GM21717 (cell line): ENCODE data around the gene GRIA3.
"Not testable (repeated sequence)": the region's sequence is repeated elsewhere in the genome, so short reads cannot be mapped to it uniquely, and the experiment has no call there.

Experiments
- ATAC-seq: cut with Tn5 transposase; IDR thresholded peaks from one replicate; pipeline ENCODE4 v1.9.1; 2021; ENCODE audit warnings: mild to moderate bottlenecking, moderate library complexity; ENCODE audit not compliant: unreplicated experiment

The GRIA3 gene

DNA sequence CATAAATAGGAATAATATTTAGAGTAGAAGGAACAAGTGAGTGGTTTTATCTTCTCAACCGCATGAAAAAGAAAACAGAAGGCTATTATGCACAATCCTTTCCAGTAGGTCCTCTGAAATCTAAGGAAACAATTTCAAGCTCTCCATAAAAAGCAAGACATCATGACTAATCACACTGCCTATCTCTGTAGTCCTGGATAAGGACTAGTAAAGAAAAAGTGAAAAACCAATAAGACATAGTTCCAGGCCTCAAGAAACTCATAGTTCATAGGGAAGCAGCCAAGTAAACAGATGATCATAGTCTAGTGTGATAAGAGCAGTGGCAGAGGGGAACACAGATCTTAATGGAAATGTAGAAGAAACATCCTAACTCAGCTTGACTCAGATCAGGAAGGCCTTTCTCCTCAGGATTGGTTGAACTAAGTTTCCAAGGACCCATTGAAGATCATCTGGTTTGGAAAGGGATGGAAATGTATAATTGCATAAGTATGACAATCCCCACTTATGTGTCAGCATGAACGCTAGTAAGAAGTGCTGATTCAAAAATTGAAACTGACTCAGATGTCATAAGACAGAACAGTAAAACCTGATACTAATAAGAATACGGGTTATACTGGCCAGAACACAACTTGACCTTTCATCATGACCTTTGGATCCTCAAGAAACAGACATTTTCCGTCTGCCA lies 155.3 kb downstream of the GRIA3 start:
- peak; percentile 59 for ATAC-seq

DNA sequence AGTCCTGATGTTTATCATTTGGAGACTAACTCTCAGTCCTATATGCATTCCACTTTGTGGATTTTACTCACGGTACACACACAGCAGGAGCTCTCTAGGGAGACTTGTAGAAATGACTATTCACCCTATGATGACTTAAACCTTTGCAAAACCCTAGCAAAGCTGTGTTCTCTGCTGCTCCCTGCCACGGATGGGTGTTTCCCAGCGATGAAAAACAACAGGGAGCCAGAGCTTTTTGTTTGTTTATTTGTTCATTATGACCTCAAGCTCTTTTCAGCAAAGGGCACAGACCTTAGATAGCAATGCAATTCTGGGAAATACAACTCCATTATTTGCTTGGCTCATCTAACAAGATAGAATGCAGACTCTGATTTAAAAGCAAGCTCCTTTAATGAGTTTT lies 156.6 kb downstream of the GRIA3 start:
- no peak for ATAC-seq

DNA sequence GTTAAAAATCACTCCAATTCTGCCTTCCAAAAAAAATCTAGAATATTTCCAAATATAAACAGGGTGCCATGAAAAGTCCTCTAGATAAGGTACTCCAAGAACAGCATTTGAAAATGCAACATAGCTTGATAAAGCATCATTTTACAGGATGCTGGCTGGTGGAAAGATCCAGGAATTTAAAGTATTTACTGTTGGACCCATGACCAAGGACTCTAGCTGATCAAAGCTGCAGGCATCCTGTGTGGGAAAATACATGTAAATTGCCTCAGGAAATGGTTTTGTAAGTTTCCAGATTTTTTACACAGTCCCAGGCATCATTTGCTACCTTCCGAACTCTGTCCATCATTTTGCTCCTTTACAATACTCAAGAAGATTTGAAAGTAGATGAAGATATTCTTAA lies 164.4 kb downstream of the GRIA3 start:
- no peak for ATAC-seq

DNA sequence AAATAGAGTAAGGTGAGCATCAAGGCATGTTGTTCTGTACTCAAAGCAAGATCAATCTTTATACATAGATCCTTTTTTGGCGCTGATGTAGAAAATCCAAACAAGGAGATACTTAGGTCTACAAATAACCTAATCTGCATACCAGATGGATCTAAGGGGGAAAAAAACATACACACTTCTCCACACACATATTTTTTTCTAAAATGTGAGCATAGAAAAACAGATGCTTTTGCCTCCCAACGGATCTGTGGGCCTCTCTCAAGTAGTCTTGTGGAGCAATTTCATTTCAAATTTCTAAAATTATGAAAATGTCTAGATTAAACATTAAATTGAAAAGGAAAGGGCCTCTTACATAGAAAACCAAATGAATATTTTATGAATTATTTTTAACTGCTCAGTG lies 166.1 kb downstream of the GRIA3 start:
- ATAC-seq = no peak

DNA sequence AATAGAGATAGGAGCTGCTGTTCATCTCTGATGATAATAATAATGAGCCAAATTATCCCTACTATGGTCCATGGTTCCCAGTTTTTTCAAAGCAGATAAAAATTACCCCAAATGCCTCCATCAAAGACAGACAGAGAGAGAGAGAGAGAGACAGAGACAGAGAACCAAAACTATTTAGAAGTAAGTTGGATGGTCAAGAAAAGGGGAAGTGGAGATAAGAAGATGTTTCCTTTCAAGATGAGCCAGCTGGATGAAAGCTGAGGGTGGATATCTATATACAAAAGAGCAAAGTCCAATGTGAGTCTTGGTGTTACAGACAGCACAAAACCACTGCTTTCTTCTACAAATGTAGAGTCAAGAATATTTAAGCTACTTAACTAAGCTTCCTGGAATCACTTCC lies 173.9 kb downstream of the GRIA3 start:
- peak; percentile 95 for ATAC-seq

DNA sequence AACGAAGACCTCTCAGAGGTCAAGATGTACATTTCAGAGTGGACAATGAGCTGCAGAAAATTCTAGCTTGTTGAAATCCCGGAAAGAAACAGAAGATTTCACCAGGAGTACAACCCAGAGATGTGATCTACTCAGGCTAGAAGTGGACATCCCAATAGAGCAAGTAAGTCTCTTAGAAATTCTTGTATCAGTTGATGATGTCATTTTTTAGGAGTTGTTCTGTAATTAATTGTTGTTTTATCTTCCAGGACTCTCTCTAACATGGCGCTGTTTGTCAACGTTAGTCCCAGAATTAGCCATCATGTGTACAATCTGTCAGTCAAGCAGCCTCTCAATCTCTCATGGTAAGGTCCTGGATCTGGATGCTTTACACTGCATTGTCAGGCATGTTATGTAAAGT lies 174.4 kb downstream of the GRIA3 start:
- no peak for ATAC-seq

DNA sequence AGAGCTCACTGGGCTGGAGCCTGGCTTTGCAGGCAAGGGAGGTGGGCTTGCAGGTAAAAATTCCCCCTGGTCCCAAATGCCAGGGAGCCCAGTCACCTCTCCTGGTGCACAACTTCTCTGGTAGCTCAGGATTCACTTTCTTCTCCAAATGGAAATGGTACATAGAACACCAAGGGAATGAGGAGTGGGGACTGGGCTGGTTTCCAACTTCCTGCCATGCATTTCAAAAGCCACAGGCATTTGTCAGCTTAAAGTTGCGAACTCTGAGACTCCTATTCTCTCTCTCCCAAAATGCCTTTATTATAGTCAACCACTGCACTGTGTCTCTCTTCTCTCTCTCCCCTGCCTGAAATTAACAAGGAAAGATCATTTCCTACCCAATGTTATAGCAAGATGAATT lies 177.3 kb downstream of the GRIA3 start:
- no peak for ATAC-seq

DNA sequence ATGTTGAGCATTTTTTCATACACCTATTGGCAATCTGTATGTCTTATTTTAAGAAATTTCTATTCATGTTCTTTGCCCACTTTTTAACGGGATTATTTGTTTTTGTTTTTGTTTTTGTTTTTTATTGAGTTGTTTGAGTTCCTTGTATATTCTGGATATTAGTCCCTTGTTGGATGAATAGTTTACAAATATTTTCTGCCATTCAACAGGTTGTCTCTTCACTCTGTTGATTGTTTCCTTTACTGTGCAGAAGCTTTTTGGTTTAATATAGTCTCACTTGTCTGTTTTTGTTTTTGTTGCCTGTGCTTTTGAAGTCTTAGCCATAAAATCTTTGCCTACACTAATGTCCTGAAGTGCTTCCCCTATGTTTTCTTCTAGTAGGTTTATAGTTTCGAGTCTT lies 202.1 kb downstream of the GRIA3 start:
- not testable (repeated sequence) for ATAC-seq

DNA sequence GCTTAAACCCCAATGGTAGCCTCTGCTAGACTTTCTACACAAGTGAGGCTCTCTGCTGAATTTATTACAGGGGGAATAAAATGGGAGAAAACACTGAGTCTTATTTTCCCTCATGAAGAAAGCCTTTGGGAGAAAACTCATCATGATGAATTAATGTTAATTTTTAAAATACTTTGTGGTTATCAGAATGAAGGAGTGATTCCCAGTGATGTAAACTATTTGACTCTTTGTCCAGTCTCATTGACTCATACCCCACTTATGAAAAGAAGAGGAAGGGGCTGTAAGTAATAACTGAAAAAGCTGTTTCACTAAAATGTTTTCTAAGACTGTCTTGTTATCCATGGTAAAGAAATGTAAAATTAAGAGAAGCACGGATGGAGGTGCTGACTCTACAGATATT lies 208.8 kb downstream of the GRIA3 start:
- no peak for ATAC-seq

DNA sequence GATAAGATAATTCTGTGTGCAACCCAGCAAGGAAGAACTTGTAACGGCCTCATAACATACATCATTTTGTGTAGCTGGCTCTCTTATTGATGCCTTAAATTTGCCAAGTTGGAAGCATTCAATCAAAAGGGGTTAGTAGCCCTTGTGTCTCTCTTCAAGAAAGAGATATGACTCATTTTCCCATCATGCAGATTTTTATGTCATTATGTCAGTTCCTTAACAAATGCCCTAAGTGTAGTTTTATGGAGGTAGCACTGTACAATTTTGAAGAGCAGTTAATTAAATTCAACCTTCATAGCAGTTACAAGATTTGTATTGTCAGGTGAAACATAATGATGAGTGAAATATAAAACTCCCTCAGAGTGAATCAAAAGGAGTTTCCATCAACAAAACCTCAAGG lies 215.6 kb downstream of the GRIA3 start:
- no peak for ATAC-seq

DNA sequence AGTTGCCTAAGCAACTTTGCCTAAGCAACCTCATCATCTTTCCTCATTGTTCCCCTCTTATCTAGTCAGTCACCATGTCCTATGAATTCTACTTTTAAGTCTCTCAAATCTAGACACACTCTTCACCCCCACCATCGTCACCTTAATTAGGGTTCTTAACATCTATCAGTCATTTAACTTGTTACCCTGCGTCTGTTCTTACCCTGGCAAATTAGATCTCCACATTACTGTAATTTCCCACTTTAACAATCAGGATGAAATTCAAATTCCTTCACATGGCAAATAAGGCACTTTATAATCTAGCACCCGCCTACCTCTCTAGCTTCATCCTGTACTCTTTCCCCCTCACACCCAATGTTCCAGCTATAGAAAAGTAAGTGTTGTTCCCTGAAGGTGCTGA lies 221.2 kb downstream of the GRIA3 start:
- ATAC-seq = no peak

DNA sequence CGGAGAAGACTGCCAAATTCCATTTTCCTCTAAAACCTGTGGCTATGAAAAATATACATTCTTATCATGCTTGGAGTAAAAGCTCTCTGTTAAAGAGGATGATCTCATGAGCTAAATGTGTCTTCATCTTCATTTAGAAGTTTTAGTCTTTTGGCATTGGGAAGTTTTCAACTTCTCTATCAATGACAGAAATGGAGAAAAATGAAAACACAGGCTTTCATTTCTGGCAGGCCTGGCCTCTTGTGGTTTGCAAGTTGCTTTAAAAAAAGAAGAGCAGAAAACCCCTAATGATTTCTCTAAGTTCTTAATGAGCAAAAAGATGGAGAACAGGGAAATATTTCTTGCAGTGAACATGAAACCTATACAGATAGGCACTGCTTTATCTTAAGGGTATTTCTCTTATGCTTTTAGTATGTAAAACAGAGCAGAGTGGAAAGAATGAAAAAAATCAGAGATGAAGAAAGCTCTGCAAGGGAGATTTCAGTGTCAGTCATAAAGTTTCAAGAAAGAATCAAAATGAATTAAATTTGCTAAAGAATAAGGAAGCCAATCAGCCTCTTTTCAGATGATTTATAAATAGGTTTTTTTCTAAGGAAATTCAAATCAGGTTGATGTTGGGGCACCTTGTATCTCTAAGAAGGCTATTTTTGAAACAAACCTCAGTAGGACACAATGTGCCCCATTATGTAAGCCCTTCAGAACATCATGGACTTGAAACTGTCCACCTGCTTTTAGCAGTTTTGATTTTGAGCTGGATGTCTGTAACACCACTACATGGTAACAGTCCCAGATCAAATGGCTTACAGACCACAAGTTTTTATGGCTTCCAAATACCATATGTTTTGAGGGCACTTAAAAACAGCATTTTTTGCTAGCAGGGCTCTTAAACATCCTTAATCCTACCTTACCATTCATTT lies 225.0 kb downstream of the GRIA3 start:
- ATAC-seq = peak; percentile 55

DNA sequence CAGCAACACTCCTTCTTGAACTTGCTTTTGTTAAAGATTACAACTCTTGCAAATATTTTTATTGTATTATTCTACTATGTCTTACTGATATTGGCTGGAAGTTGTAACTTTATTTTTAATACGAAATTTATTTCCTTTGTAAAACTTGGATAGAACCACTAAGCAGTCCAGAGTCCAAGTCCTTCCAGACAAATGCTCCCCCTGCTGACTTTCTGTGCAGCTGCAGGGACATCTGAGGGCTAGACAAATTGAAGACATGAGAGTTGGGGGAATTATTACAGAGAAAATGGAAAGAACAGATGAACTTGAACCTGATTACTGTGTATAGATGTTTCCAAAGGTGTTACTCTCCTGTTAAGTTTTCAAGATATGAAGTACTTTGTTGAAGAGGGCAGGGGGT lies 238.8 kb downstream of the GRIA3 start:
- peak; percentile 43 for ATAC-seq

DNA sequence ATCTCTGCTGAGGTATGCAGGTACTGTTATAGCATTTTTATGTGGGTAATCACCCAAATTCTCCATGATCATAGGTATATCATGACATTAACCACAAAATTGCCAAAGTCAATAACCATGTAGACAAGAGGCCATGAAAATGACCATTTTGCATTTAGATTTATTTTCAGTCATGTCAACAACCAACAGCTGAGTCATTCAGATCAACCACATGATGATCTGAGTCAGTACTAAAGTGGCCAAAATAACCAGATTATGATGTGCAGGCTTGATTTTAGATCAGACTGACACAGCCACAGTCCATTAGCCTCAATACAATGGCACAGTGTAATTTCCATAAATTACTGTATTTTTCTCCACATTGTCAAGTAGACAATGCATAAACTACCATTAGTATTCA lies 240.5 kb downstream of the GRIA3 start:
- ATAC-seq = peak; percentile 91

DNA sequence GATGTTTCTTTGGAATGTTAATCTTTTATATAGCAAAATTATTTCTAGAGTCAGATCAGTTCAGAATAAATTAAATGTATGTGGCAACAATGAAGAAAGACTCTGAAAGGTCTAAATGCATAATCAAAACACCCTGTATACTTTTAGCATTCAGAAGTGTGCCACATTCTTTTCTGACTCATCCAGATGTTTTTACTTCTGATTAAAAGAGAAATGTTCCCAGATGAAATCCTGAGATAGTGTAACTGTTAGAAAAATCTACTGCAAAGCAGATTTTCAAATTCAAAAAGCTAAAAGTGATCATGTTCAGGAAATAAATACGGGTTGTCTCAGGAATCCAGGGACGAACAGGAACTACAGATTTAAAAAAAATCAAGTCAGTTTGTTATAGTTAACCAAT lies 241.4 kb downstream of the GRIA3 start:
- ATAC-seq = no peak

DNA sequence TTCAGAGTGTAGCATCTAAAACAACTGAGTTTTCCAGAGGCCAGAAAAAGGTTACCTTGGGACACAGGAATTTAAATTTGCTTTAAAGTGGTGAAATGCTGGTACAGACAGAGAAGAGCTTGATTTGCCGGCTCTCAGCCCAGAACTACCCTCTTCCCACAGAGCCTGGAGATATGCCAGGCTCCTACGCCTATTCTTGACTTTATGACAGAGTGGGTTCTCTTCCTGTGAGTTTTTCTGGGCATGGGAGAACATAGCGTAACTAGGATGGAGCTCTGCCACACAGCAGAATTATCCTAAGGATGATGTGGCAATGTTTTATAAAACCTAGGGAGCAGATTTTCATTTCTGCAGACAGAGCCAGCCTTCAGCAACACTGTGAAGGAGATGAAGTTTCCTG lies 241.8 kb downstream of the GRIA3 start:
- no peak for ATAC-seq

DNA sequence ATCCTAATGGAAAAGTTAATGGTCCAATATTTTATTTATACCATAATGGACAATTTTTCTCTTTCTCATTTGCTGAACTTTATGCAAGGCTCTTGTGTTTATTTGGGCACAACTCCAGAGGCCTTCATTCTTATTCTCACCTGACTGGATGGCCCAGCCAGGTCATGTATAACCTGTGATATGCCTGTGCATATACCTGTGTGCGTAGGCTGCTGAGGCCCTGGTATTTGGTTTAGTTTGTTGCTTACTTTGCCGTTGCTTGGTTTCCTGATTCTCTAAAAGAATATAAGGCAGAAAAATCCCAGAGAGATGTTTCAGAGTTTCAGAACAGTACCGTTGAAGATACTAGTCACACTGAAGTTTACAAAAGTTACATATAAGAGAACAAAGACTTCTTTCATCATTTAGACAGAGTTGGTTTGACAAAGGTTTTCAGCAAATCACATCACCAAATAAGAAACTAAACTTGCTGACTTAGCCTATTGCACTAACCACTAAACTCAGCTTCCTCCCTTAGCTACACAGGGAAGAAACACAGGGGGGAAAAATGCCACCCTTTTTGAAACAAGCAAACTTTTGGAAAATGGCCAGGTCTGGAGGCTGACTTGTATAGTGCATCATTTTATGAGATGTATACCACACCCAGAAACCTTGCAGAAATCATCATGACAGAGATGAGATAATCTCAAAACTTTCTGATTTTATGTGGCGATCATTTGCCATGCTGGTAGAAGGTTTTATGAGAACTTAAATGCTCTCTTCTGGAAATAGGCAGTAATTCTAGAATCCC lies 248.5 kb downstream of the GRIA3 start:
- ATAC-seq = no peak

DNA sequence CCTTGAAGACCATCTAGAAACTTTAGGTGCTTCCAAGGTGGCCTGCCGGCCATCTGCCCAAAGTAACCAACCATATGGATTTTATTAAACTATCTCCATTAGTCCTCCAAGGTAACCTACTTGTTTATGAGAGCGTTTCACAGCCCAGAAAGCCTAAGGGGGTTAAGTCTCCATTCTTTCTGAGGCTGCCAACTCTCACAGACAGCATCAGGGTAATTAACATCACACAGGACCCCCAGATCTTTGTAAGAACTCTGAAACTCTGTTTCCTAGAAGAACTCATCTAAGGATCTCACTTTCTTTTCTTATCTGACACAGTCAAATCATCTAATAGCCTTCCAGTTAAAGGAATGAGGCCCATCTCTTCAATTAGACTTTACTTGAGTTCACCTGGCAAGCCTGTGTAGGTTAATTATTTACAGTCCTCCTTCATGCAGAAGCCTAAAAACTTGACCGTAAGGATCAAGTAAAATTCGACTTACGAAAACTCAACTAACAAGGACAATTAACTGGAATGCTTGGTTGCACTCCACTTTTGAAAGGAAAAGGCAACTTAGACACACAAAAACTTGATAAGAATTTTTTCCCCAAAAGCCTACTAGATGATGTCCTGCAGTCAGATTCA lies 252.5 kb downstream of the GRIA3 start:
- ATAC-seq = no peak

DNA sequence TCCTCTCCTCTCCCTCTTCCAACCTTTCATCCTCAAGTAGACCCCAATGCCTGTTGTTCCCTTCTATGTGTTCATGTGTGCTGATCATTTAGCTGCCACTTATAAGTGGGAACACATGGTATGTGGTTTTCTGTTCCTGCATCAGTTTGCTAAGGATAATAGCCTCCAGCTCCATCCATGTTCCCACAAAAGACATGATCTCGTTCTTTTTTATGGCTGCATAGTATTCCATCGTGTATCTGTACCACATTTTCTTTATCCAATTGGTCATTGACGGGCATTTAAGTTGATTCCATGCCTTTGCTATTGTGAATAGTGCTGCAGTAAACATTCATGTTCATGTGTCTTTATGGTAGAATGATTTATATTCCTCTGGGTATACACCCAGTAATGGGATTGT lies 255.8 kb downstream of the GRIA3 start:
- ATAC-seq = not testable (repeated sequence)

DNA sequence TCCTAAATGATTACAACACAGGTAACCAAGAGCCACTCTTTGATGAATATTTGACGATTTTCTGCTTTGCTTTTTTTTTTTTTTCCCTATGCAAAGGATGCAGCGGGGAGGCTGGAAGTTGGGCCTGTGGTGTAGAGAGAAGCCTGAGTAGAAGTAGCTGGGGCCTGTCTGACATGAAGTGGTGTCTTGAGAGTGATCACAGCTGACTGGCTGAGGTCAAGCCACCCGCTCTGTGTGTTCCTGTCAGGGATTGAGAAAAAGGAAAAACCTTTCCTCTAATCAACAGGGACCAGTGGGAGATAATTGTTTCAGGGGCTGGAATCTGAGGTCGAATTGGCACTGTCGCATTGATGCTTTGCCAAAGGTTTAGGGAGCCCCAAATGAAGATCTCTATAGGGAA lies 258.7 kb downstream of the GRIA3 start:
- ATAC-seq = no peak

DNA sequence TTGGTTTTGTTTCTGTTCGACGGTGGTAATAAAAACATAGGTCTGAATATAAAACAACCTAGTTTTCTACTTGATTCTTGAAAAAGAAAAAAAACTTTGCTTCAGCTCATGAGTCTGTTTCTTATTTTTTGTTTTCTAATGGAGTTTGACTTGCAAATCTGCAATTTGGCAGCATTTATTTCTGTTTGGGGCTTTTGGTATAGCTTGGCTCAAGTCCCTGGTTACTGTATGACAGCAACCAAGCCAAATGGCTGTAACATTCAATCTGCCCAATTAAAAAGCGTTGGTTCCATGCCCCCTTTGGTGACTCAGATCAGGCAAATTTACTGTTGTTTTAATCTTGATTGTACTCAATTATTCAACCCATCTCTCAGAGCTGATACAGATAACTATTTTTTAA lies 263.4 kb downstream of the GRIA3 start:
- no peak for ATAC-seq
